Activated CD4-positive, alpha-beta T cell treated with anti-CD3 and anti-CD28 coated beads for 1 hour (primary cell): Measurements from ENCODE around the gene MYO10.
"Not testable (repeated sequence)": the region's sequence is repeated elsewhere in the genome, so short reads cannot be mapped to it uniquely, and the experiment has no call there.

Experiments
- DNase-seq: peaks from one replicate; pipeline ENCODE4 v3.0.0-alpha.2; 2020

MYO10 gene

DNA sequence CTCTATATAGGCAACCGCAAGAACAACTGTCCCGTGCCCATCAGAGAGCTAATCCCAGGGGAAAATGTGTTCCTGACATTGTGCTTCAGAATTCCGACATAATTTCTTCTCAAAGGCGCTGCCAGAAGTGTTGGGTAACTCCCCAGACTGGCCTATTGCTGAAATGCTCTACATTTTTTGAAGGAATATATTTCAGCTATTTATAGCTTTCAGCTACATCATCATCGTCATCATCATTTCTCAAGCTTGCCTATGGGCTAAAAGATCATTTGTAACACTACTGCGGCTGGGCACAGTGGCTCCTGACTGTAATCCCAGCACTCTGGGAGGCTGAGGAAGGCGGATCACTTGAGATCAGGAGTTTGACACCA lies 49.7 kb downstream of the MYO10 start:
- DNase-seq = no peak

DNA sequence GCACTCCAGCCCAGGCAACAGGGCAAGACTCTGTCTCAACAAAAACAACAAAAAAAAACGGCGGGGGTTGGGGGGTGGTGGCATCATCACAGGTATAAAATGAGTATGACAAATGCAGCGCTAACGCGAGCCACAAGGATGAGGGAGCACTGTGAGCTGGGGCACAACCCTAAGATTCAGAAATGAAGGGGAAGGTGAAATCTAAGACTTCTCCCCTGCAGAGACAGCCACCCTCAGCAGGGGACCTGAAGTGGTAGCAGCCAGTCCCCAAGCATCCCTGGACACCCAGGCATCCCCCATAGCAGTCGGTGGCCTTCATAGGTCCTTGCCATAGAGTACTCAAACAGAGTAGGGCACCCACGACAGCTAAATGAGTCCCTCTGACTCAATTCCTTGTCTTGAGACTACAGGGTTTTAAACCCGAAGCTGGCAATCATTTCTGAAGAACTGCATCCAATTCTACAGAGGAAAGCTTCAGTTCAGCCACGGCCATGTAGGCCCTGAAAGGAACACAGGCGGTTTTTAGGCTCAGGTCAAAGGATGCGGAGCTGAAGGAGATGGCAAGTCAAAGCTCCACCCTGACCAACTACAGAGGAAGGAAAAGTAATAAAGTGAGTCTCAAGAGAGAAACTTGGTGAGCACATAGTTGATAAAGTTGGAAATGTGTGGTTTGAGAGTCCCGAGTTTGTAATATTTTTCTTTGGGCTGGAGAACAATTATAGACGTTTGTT lies 50.3 kb downstream of the MYO10 start:
- DNase-seq = no peak

DNA sequence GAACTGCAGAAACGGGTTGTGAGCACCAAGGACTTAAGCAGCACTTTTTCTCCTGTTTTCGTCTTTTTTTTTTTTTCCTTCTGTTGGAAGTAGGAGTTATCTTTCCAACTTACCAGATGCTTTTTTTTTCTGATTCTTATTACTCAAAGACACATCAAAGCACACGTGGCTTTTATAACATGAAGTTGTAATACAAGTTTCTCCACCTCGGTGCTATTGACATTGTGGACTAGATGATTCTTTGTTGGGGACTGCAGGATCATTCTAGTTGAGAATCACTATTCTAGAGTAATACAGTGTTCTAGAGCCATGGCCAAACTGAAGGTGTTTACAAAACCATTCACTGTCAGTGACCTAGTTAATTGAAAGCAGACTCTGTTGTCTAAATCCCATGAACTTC lies 51.5 kb downstream of the MYO10 start:
- DNase-seq = no peak

DNA sequence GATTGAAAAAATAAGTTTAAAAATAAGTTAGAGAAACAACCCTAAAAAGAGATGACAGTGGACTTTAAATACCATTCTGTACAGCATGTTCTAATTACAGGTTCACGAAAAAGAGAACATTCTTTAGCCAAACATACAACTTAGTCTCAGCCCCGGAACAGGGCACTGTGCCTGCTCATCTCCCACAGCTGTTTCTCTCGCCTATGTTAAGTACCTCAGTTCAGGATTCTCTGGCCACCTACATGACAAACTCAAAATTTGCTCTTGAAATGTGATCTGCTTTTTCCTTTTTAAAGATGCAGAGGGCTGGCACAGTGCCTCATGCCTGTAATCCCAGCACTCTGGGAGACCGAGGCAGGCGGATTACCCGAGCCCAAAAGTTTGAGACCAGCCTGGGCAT lies 52.3 kb downstream of the MYO10 start:
- no peak for DNase-seq

DNA sequence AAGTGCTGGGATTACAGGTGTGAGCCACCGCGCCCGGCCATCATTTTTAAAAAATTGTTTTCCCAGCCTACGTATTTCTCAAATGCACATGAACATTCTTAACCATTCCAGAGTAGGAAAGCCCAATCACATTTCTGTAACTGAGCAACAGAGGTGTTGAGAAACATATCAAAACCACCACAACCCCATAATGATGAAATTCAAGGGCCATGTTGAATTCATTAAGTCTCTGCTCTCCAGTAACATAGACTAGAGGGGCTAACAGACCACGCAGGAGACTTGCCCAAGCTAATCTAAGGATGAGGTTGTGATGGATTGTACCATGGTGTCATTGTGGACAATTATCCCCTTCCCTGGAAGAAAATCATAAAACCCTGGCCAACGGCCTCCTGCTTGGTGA lies 52.9 kb downstream of the MYO10 start:
- DNase-seq = no peak

DNA sequence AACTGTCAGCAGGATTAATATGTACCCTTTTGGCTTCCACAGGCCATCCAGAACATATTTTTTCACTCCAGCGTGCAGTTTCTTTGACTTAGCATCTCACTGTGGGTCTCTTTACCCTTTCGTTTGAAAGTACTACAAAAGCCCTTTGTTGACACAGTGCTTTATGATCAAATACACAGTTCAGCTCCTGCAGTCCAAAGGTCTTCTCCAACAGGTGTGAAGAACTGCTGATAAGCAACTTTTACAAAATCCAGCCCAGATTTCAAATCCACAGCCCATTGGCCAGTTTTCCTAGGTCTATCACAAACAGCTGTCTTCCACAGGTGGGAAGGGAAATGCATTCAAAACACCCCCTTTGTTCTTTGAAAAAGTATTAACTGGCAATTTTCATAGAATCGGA lies 54.8 kb downstream of the MYO10 start:
- no peak for DNase-seq

DNA sequence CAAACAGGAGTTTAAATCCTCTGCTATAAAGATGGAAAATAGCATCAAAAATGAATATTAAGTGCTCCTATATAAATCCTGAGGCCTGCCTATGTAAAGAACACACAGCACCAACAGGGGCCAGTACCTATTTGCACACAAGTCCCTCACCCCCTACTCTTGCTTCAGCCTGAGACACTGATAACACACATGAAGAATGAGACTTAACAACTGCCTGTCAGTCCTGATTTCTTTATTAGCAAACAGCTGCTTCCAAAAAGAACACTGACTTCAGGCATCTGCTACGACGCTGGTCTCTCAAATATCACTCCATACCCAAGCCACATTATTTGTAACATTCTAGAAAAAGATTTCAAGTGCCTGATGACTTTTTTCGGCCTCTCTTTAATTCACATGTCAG lies 55.5 kb downstream of the MYO10 start:
- DNase-seq = no peak

DNA sequence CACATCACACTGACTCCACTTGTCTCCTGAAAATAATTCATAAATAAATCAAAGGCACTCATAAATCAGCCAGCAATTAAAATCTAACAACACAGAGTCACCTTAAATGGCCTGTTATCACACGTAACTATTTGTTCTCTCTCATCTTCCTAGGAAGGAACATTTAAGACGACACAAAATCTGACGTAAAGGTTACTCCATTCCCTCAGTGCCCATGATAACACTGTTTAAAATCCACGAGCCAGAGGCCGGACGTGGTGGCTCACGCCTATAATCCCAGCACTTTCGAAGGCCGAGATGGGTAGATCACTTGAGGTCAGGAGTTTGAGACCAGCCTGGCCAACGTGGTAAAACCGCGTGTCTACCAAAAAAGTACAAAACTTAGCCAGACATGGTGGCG lies 56.4 kb downstream of the MYO10 start:
- DNase-seq = no peak

DNA sequence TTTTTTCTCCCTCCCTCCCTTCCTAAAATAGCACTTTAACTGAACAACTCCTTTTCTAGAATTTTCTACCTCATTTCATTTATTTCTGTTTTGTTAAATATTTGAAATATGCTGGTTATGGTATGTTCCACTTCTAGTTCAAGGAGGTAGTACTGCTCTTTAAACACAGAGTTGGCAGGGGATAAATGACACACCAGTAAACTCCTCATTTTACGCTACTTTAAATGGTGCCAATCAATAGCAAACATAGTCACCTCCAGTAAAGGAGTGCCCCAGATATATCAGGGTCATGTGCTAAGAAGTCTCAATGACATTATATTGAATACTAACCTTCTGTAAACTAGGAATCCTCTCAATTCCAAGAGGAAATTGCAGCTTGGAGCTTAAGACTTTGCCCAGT lies 56.9 kb downstream of the MYO10 start:
- DNase-seq = no peak

DNA sequence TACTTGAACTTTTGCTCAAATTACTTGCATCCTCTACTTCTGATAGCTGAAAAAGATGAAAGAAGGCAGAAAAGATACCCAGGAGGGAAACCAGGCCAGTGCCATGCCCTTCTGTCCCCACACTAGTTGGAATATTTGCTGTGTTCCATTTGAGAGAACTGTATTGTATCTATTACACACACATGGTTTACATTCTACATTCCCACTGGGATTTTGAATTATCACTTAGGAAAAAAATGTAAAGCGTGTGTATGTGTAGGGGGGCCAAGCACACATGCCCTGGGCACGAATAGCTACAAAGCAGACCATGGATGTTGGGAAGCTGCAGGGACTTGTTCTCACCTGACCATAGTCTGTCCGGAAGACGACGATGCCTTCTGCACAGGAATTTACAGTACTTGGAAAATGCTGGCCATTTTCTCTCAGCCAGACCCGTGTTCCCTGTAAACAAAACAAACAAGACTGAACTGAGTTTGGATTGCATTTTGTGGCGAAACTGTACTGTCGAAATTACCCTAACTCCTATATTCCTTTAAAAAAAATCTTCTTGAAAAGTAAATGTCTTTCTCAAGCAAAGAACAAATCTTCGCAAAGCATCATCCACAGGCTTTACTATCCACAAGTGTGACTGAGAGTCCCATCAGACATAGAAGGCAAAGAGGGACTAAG lies 58.7 kb downstream of the MYO10 start:
- no peak for DNase-seq

DNA sequence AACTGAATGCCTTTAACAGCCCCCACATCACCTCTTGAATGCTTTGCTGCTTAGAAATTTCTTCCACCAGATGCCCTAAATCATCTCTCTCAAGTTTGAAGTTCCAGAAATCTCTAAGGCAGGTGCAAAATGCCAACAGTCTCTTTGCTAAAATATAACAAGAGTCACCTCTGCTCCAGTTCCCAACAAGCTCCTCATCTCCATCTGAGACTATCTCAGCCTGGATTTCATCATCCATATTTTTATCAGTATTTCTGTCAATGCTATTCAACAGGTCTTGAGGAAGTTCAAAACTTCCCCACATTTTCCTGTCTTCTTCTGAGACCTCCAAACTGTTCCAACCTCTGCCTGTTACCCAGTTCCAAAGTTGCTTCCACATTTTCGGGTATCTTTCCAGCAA lies 61.7 kb downstream of the MYO10 start:
- DNase-seq = not testable (repeated sequence)

DNA sequence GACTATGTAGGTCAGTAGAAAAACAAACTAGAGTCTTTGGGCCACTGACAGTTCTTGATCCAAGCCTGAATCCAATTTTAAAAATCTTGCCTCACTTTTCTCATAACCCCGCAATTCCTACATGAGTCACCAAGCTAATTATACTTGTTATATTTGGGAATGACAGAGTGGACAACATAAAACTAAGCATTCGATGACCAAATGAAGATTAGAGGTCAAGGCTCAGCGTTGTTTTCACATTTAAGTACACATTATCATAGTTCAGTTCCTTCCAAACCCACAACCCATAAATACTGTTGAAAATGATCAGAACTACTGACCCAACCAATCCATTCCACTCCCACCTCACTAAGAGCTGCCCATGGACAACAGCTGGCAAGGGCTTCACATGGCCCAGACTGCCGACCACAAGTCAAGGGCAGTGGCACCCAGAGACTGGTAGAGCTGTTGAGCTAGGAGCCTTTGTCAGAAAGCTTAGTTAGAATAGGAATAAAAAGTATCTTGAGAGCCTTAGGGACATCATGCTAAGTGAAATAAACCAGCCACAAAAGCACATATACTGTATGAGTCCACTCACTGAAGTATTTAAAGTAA lies 64.2 kb downstream of the MYO10 start:
- no peak for DNase-seq

DNA sequence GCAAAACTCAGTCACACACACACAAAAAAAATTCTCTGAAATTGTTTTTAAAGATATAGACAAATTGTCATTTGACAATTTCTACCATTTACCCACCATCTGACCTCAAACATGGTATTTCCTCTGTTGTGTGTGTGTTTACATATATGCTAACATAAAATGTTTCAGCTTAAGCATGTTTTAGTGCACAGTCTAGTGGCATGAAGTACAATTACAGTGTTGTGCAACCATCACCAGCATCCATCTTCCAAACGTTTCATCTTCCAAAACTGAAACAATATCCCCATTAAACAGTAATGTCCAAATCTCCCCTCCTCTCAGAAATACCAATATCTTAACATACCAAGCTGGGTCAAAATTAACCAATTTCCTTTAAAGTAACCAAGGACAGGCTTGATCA lies 65.2 kb downstream of the MYO10 start:
- DNase-seq = no peak

DNA sequence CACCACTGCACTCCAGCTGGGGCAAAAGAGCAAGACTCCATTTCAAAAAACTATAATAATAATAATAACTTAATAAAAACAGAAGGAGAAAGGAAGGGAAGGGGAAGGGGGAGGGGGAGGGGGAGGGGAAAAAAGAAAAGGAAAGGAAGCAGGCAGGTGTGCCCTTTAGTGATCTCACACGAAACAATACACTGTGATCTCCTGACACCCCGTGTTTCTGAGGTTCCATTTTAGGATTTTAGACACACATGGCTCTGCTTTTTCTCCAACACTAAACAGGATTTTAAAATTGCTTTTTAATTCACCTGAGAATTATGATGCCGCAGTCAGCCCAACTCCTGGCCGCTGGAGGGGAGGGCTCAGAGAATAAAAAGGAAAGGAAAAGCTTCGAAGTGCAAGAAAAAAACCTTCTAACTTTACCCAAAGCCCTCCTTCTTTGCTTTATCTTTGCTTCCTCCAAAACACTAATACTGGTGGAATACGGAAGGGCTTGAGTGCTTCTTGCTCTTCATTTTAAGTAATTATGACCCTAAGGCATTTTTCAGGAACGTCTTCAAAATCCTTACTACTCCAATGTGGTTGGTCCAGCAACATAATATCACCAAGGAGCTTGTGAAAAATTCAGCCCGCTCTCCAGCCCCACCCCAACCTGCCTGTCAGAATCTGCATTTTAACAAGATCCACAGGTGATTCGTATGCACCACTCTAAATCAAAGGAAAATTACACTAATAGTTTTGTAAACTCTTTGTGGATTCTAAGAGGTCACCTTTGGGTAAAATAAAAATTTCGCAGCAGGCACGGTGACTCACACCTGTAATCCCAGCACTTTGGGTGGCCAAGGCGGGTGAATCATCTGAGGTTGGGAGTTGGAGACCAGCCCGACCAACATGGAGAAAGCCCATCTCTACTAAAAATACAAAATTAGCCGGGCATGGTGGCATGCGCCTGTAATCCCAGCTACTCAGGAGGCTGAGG lies 66.0 kb downstream of the MYO10 start:
- no peak for DNase-seq

DNA sequence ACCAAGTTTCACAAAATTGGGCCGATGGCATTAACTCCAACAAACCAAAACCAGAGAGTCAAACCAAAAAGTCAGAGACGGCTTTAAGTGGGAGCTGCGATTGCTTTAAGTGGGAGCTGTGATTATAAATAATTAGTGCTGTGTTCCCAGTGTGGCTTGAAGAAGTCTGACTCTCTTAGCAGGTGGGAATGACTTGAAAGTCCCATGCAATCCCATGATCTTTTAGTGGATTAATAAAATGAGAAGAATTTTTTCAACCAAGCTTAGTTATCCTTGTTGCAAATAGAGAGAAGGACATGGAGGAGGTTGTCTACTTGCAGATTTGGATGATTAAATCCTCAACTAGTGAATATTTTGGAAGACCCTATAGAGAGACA lies 68.5 kb downstream of the MYO10 start:
- DNase-seq = no peak

DNA sequence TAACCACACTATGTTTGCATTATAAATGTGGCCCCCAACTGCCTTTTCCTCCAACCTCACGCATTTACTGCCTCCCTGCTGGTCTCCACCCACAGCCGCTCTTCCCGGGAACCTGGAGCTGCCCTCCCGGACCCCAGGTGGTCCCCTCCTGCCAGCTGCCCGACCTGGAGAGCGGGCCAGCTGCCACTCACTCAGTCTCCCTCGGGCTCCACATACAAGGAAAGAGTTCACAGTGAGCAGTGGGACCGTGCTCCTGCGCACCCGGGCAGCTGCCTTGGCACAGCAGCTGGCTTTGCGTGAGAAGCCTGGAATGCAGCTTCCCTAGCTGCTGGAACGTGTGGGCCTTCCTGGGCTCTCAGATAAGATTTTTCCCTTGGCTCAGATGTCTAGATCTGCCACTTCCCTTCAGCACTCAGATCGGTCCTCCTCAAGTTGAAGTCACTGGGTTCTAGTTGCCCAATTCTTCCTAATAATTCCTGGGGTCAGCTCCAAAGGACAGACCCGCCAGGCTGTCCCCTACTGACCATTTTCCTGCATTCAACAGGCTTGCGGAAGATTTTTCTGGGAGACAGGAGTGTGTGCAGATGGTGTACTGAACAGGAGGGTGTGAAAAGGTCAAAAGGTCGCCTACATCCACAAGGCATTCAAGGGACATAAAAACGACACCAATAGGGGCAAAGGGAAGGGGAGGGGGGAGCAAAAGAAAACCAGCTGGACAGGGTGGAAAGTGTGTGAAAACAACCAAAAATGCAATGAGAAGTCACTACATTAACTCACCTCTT lies 69.1 kb downstream of the MYO10 start:
- DNase-seq = no peak

DNA sequence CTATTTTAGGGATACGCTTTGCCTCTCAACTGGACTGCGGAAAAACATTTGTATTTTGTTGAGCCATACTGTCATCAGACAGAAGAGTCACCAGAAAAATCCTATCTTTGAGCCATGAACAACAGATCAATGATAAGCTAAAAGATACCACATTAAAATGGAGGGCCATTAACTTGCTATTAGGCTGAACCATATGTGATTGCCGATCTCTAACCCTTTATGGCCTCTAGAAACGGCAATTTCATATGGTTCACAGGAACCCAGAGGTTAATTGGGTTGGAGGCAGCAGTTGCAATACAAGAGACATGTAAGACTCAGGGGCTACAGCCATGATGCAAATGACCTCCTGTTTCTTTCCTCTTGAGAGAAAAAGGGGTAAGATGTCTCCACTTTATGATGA lies 69.8 kb downstream of the MYO10 start:
- DNase-seq = no peak

DNA sequence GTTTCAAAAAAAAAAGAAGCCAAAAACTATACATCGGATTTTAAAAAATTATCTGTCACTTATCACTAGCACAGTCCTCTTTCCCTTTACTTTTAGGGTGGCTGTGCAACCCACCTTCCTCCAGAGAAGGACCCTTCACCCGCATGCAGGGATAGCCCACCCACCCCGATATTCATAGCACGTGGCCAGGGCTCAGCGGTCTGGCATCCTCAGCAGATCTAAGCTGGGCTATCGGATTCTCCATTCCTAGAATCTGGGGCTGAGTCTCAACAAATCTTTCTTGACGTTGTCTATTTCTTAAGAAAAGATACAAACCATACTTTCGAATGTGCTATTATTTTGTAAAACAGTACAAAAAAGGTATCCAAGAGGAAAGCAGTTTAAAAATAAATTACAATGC lies 70.9 kb downstream of the MYO10 start:
- no peak for DNase-seq

DNA sequence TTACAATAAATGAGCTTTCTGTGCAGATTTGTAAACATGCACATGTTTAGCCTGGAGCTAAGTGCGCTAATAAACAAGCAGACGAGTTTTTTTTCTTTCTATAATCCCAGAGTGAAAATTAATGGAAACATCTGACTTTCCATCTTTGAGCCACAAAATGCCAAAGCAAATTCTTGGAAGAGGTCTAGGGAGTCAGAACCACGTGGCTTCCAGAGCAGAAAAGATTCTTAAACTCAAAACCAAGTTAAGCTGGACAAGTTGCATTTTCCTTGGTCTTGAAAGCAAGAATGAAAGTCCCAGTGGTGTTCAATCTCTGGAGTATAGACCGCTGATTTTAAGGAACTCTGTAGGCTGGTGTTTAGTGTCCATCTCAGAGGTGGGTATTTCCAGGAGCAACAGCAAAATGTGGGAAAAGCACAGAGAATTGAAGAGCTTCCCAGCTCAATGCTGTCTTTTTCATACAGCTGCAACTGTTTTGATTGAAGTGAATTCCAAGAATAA lies 71.4 kb downstream of the MYO10 start:
- no peak for DNase-seq

DNA sequence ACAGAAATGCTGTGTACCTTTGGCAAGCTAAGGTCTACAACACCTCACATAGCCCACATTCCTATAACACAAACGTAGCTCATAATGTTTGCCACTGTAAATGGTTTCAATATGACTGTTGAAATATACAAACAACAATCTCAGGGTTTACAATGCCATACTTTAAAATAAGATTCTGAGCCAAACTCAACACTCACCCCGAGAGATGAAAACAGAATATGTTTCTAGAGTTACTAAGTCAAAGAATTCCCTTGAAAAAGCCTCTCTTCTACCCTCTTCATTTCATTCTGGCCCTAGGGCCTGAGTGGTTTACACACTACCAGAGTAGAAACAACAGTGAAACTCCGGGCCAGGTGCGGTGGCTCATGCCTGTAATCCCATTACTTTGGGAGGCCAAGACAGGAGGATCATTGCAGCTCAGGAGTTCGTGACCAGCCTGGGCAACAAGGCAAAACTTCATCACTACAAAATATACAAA lies 72.6 kb downstream of the MYO10 start:
- DNase-seq = no peak

DNA sequence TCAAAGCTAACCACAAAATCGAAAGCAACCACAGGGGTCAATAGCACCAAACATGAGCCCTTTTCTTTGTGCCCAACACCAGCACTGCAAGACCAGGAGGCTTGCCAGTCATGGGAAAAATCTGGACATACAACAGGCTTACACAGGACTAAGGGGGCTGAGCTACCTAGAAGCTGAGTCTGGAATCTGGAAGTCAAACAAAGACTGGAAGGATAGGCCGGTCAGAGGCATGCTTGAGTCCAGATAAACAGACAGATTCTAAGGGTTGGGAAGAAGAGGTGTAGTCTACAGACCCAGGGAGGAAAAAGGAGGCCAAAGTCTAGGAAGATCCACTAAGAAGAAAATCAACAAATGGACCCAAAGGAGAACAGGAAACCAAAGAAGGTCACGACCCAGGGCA lies 73.3 kb downstream of the MYO10 start:
- DNase-seq = no peak

DNA sequence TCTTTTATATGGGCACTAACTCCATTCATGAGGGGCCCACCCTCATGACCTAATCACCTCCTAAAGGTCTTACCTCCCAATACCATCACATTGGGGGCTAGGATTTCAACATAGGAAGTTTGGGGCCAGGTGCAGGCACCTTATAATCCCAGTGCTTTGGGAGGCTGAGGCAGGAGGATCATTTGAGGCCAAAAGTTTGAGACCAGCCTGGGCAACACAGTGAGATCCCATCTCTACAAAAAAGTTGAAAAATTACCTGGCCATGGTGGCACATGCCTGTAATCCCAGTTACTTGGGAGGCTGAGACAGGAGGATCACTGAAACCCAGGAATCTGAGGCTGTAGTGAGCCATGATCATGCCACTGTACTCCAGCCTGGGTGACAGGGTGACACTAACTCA lies 76.7 kb downstream of the MYO10 start:
- DNase-seq = no peak
